ENCODE measurements around the gene LIPA. TPM values are rescaled to one million over a fixed set of nuclear protein-coding genes. Genes with fewer than 3 reads are reported as not detected.

LIPA gene
- total and polyA plus RNA-seq, 9 of the 15 experiments (the other 6 are each of a cell fraction or from before 2014, with no cell fraction given) = 0.07 to 0.40 (median 0.15) TPM; not detected in 1

GRCh38 chr10:89297791-89298190, 46.2 kb upstream of the LIPA start:
- ChIA-PET CTCF (ENCODE audit: low intra/inter-chr PET ratio) (no interaction called here), POLR2A (no interaction called here)
- H3K27ac ChIP-seq (ENCODE audit: extremely low read depth, low read depth, low read length) = no peak overlapping the region
- H2AFZ ChIP-seq (ENCODE audit: low read depth, low read length) = no peak overlapping the region
- no peak for ATAC-seq
- TF ChIP-seq CHD2 (IDR thresholded peaks at IDR 0.05; ENCODE audit: low read depth, low read length) (no peak), ZNF224 (CRISPR knock-in tag; IDR thresholded peaks at IDR 0.05) (no peak)
- no peak overlapping the region for H3K9ac ChIP-seq (ENCODE audit: insufficient read depth in 1 of 2, low read depth in 2 of 2, low read length in 2 of 2)
- H3K79me2 ChIP-seq (ENCODE audit: control insufficient read depth, insufficient read depth, low read length) = no peaks in the 10 kb centered on the region
- no peaks in the 10 kb centered on the region for H3K27me3 ChIP-seq (ENCODE audit: control insufficient read depth in 2 of 2, insufficient read depth in 2 of 2, low read length in 2 of 2)
- no peaks in the 10 kb centered on the region for H3K36me3 ChIP-seq (ENCODE audit: control insufficient read depth, insufficient read depth, low read length)
- WGBS (ENCODE audit: insufficient coverage, low coverage, missing lambda C conversion rate) = 7% methylated on average over 3 of the region's 5 CpGs
- no peaks in the 10 kb centered on the region for H3K4me1 ChIP-seq (replicated peaks in 1 of 2; ENCODE audit: control insufficient read depth in 2 of 2, insufficient read depth in 2 of 2, low read length in 2 of 2)
- H3K4me2 ChIP-seq (ENCODE audit: insufficient read depth, low read length) = no peak overlapping the region
- FAIRE-seq = no peak
- H3K4me3 ChIP-seq = no peak overlapping the region
- no peaks in the 10 kb centered on the region for H4K20me1 ChIP-seq (replicated peaks; ENCODE audit: control insufficient read depth, insufficient read depth, low read length)
- intact Hi-C loops (cut with micrococcal nuclease) = loop anchor here (10.0 kb wide), 1 partner anchor 267 kb away; no protein-coding TSS in a partner anchor
- in situ Hi-C loops (cut with MboI) = no loop called here
- no peaks in the 10 kb centered on the region for H3K9me1 ChIP-seq (ENCODE audit: control insufficient read depth, insufficient read depth, low read length)
- no peak for DNase-seq (ENCODE audit: extremely low read depth in 1 of 4, low spot score in 3 of 4)
- no peaks in the 10 kb centered on the region; the same call in none of the 2 replicates for H3K9me3 ChIP-seq (replicated peaks; ENCODE audit: control insufficient read depth, insufficient read depth, low read depth, low read length)
- BruUV-seq (replicated peaks) = no TSS peak

GRCh38 chr10:89297356-89297755, 45.8 kb upstream of the LIPA start:
- H3K4me2 ChIP-seq (ENCODE audit: insufficient read depth, low read length) = no peak overlapping the region
- H3K27ac ChIP-seq (ENCODE audit: extremely low read depth, low read depth, low read length) = no peak overlapping the region
- FAIRE-seq = no peak
- no peaks in the 10 kb centered on the region for H3K27me3 ChIP-seq (ENCODE audit: control insufficient read depth in 2 of 2, insufficient read depth in 2 of 2, low read length in 2 of 2)
- no peaks in the 10 kb centered on the region for H3K79me2 ChIP-seq (ENCODE audit: control insufficient read depth, insufficient read depth, low read length)
- ChIA-PET POLR2A (interaction anchor here (0.5 kb wide), 1 partner anchor 522 kb away, joined by 3 read pairs; no protein-coding TSS in a partner anchor), CTCF (ENCODE audit: low intra/inter-chr PET ratio) (no interaction called here)
- H3K9ac ChIP-seq (ENCODE audit: insufficient read depth in 1 of 2, low read depth in 2 of 2, low read length in 2 of 2) = no peak overlapping the region
- H3K9me3 ChIP-seq (replicated peaks; ENCODE audit: control insufficient read depth, insufficient read depth, low read depth, low read length) = no peaks in the 10 kb centered on the region; the same call in none of the 2 replicates
- no peaks in the 10 kb centered on the region for H3K4me1 ChIP-seq (replicated peaks in 1 of 2; ENCODE audit: control insufficient read depth in 2 of 2, insufficient read depth in 2 of 2, low read length in 2 of 2)
- no peak for ATAC-seq
- H3K4me3 ChIP-seq = no peak overlapping the region
- DNase-seq (ENCODE audit: extremely low read depth in 1 of 4, low spot score in 3 of 4) = no peak
- WGBS (ENCODE audit: insufficient coverage, low coverage, missing lambda C conversion rate) = 15% methylated on average over 4 of the region's 4 CpGs
- intact Hi-C loops (cut with micrococcal nuclease) (loop anchor here (10.0 kb wide), 1 partner anchor 267 kb away; no protein-coding TSS in a partner anchor), in situ Hi-C loops (cut with MboI) (no loop called here)
- BruUV-seq (replicated peaks) = no TSS peak
- TF ChIP-seq DACH1 (IDR thresholded peaks at IDR 0.05; ENCODE audit: partially characterized antibody) = no peak
- TF ChIP-seq POLR2G (IDR thresholded peaks at IDR 0.05; ENCODE audit: low read depth, low read length) = no peak
- TF ChIP-seq ZNF551 (CRISPR knock-in tag; IDR thresholded peaks at IDR 0.05) = no peak
- no peak for TF ChIP-seq TARDBP (IDR thresholded peaks at IDR 0.05)
- TF ChIP-seq TOE1 (IDR thresholded peaks at IDR 0.05; ENCODE audit: borderline replicate concordance) = no peak
- no peak for TF ChIP-seq TOE1 (CRISPR knock-in tag; IDR thresholded peaks at IDR 0.05; ENCODE audit: borderline replicate concordance, low read depth)
- no peak for TF ChIP-seq TAF15 (IDR thresholded peaks at IDR 0.05; ENCODE audit: low read depth, low read length)
- TF ChIP-seq GABPB1 (CRISPR knock-in tag; IDR thresholded peaks at IDR 0.05) = no peak
- no peak for TF ChIP-seq FOXA1 (IDR thresholded peaks at IDR 0.05; ENCODE audit: borderline replicate concordance)
- TF ChIP-seq MCM3 (IDR thresholded peaks at IDR 0.05) = no peak
- no peak for TF ChIP-seq ARNT (IDR thresholded peaks at IDR 0.05)
- no peak for TF ChIP-seq E4F1 (CRISPR knock-in tag; IDR thresholded peaks at IDR 0.05; ENCODE audit: borderline replicate concordance)
- H4K20me1 ChIP-seq (replicated peaks; ENCODE audit: control insufficient read depth, insufficient read depth, low read length) = no peaks in the 10 kb centered on the region
- no peaks in the 10 kb centered on the region for H3K9me1 ChIP-seq (ENCODE audit: control insufficient read depth, insufficient read depth, low read length)
- H2AFZ ChIP-seq (ENCODE audit: low read depth, low read length) = no peak overlapping the region
- no peaks in the 10 kb centered on the region for H3K36me3 ChIP-seq (ENCODE audit: control insufficient read depth, insufficient read depth, low read length)

All from K562 (cell line).